ENCODE results near the gene CRPPA. TPM values are rescaled to one million over a fixed set of nuclear protein-coding genes. Genes with fewer than 3 reads are reported as not detected.

The CRPPA gene
- total RNA-seq, 1 donor from 2014 or later = 3.3 TPM

DNA sequence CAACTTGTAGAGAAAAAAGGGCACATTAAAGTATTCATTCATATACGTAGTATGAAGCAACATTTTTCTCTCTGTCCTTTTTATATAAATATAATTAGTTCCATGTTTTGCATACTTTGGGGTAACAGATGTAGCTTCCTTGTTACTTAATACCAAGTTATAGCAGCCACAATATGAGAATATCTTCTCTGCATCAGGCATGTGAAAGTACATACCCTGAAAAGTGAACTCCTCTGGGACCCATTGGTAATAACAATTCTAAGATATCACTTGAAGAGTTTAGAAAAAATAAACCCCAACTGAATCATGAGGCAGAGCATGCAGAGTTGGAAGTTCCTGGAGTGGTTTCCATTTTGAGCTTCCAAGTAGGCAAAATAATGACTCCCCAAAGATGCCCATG, 2.4 kb upstream of the CRPPA start:
- Mint-ChIP-seq H3K4me1 (ENCODE audit: unreplicated experiment) (peaks cover 23% of the 10 kb centered on the region), H3K27ac (ENCODE audit: unreplicated experiment) (no peak overlapping the region), H3K27me3 (ENCODE audit: unreplicated experiment) (no peaks in the 10 kb centered on the region), H3K4me3 (ENCODE audit: unreplicated experiment) (no peak overlapping the region), H3K9me3 (ENCODE audit: unreplicated experiment) (no peaks in the 10 kb centered on the region), H3K36me3 (ENCODE audit: unreplicated experiment) (no peaks in the 10 kb centered on the region)
- no peak for DNase-seq (ENCODE audit: extremely low spot score, unreplicated experiment)
- TF ChIP-seq, protein P1, sequence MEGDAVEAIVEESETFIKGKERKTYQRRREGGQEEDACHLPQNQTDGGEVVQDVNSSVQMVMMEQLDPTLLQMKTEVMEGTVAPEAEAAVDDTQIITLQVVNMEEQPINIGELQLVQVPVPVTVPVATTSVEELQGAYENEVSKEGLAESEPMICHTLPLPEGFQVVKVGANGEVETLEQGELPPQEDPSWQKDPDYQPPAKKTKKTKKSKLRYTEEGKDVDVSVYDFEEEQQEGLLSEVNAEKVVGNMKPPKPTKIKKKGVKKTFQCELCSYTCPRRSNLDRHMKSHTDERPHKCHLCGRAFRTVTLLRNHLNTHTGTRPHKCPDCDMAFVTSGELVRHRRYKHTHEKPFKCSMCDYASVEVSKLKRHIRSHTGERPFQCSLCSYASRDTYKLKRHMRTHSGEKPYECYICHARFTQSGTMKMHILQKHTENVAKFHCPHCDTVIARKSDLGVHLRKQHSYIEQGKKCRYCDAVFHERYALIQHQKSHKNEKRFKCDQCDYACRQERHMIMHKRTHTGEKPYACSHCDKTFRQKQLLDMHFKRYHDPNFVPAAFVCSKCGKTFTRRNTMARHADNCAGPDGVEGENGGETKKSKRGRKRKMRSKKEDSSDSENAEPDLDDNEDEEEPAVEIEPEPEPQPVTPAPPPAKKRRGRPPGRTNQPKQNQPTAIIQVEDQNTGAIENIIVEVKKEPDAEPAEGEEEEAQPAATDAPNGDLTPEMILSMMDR (IDR thresholded peaks at IDR 0.05) = no peak

- Mint-ChIP-seq H3K27ac (ENCODE audit: unreplicated experiment) (no peak overlapping the region), H3K4me3 (ENCODE audit: unreplicated experiment) (no peak overlapping the region), H3K27me3 (ENCODE audit: unreplicated experiment) (no peaks in the 10 kb centered on the region), H3K4me1 (ENCODE audit: unreplicated experiment) (peaks cover 23% of the 10 kb centered on the region), H3K9me3 (ENCODE audit: unreplicated experiment) (no peaks in the 10 kb centered on the region), H3K36me3 (ENCODE audit: unreplicated experiment) (no peaks in the 10 kb centered on the region)
- no peak for DNase-seq (ENCODE audit: extremely low spot score, unreplicated experiment)
- TF ChIP-seq, protein P1 (IDR thresholded peaks at IDR 0.05) = no peak
These were observed 1.6 kb upstream of the CRPPA start for GRCh38 chr7:16422917-16423316.

GRCh38 chr7:16422103-16422435, 731 bp upstream of the CRPPA start:
- no peaks in the 10 kb centered on the region for H3K9me3 Mint-ChIP-seq (ENCODE audit: unreplicated experiment)
- no peaks in the 10 kb centered on the region for H3K36me3 Mint-ChIP-seq (ENCODE audit: unreplicated experiment)
- no peaks in the 10 kb centered on the region for H3K27me3 Mint-ChIP-seq (ENCODE audit: unreplicated experiment)
- H3K27ac Mint-ChIP-seq (ENCODE audit: unreplicated experiment) = peak overlapping the region; percentile 86
- TF ChIP-seq, protein P1 (IDR thresholded peaks at IDR 0.05) = no peak
- no peak for DNase-seq (ENCODE audit: extremely low spot score, unreplicated experiment)
- H3K4me1 Mint-ChIP-seq (ENCODE audit: unreplicated experiment) = peaks cover 23% of the 10 kb centered on the region
- peak overlapping the region; percentile 68 for H3K4me3 Mint-ChIP-seq (ENCODE audit: unreplicated experiment)

- peaks cover 31% of the 10 kb centered on the region for H3K4me1 Mint-ChIP-seq (ENCODE audit: unreplicated experiment)
- peak; percentile 90 for DNase-seq (ENCODE audit: extremely low spot score, unreplicated experiment)
- TF ChIP-seq, protein P1 (IDR thresholded peaks at IDR 0.05) = peak; percentile 49
- no peaks in the 10 kb centered on the region for H3K36me3 Mint-ChIP-seq (ENCODE audit: unreplicated experiment)
- no peaks in the 10 kb centered on the region for H3K9me3 Mint-ChIP-seq (ENCODE audit: unreplicated experiment)
- no peaks in the 10 kb centered on the region for H3K27me3 Mint-ChIP-seq (ENCODE audit: unreplicated experiment)
- H3K27ac Mint-ChIP-seq (ENCODE audit: unreplicated experiment) = peak overlapping the region; percentile 99
- peak overlapping the region; percentile 90 for H3K4me3 Mint-ChIP-seq (ENCODE audit: unreplicated experiment)
These were observed 547 bp downstream of the CRPPA start for GRCh38 chr7:16420649-16421332.

DNA sequence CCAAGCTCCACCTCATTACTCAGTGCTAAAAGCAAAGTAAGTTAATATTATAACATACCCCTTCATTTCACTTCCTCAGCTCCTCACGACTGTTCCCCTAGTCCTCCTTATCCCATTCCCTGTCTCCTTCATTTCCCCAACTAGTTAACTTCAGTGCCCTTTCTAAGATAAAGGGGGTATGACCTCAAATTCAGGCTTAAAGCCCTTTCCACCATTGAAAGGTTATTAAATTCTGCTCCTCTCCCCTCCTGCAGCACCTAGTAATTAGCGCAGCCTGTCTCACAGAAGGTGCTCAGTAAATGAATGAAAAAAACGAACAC, 1.0 kb downstream of the CRPPA start:
- DNase-seq (ENCODE audit: extremely low spot score, unreplicated experiment) = no peak
- TF ChIP-seq, protein P1 (IDR thresholded peaks at IDR 0.05) = no peak
- no peaks in the 10 kb centered on the region for H3K9me3 Mint-ChIP-seq (ENCODE audit: unreplicated experiment)
- H3K27ac Mint-ChIP-seq (ENCODE audit: unreplicated experiment) = peak overlapping the region; percentile 99
- H3K36me3 Mint-ChIP-seq (ENCODE audit: unreplicated experiment) = no peaks in the 10 kb centered on the region
- peak overlapping the region; percentile 90 for H3K4me3 Mint-ChIP-seq (ENCODE audit: unreplicated experiment)
- no peaks in the 10 kb centered on the region for H3K27me3 Mint-ChIP-seq (ENCODE audit: unreplicated experiment)
- peaks cover 31% of the 10 kb centered on the region for H3K4me1 Mint-ChIP-seq (ENCODE audit: unreplicated experiment)
